CD14-positive monocyte (primary cell): ENCODE results near the gene APOBEC2. TPM values are rescaled to one million over a fixed set of nuclear protein-coding genes. Genes with fewer than 3 reads are reported as not detected.

Experiments
- DNase-seq, 3 donors: peaks; one replicate each; pipeline ENCODE4 v3.0.0-alpha.2; 2011 to 2022
- H2AFZ ChIP-seq: 2 replicates; pipeline ENCODE4 v1.6.0; 2012; ENCODE audit warnings: mild to moderate bottlenecking, low read depth, low read length, inconsistent platforms; ENCODE audit not compliant: insufficient read depth, poor library complexity, severe bottlenecking
- H3K27ac ChIP-seq, 2 donors: 1 replicate in 1 of 2; 2 replicates in 1 of 2; pipeline ENCODE4 v1.5.1; 2012 to 2013; ENCODE audit warnings: low read length in 2 of 2, control low read depth in 1 of 2, inconsistent platforms in 1 of 2, low read depth in 1 of 2, mild to moderate bottlenecking in 1 of 2
- H3K27me3 ChIP-seq, 2 donors: one replicate each; pipeline versions ENCODE4 v1.6.0 to v1.6.1; 2011 to 2013; ENCODE audit warnings: low read length in 2 of 2; ENCODE audit not compliant: control insufficient read depth in 2 of 2, insufficient read depth in 2 of 2
- H3K36me3 ChIP-seq, 2 donors: replicated peaks in 1 of 2; 1 replicate in 1 of 2; 2 replicates in 1 of 2; pipeline versions ENCODE4 v1.5.1 to v1.6.1; 2012 to 2013; ENCODE audit warnings: low read length in 2 of 2, control low read depth in 1 of 2, inconsistent platforms in 1 of 2, mild to moderate bottlenecking in 1 of 2; ENCODE audit not compliant: insufficient read depth in 2 of 2, control insufficient read depth in 1 of 2
- H3K4me1 ChIP-seq, 2 donors: 1 replicate in 1 of 2; 2 replicates in 1 of 2; pipeline versions ENCODE4 v1.5.1 to v1.6.1; 2012 to 2013; ENCODE audit warnings: low read length in 2 of 2, control low read depth in 1 of 2, inconsistent platforms in 1 of 2, mild to moderate bottlenecking in 1 of 2, moderate library complexity in 1 of 2; ENCODE audit not compliant: insufficient read depth in 2 of 2, control insufficient read depth in 1 of 2
- H3K4me2 ChIP-seq: replicated peaks from 2 replicates; pipeline ENCODE3; 2012; ENCODE audit warnings: low read length, moderate library complexity, mild to moderate bottlenecking; ENCODE audit not compliant: poor library complexity, severe bottlenecking; ENCODE audit errors: extremely low read depth
- H3K4me3 ChIP-seq, 3 experiments: fragments of 200-600 bp in 1 of 3; sonication (generic) in 1 of 3; replicated peaks in 1 of 3; 1 replicate in 2 of 3; 2 replicates in 1 of 3; pipeline ENCODE4 v1.5.1; 2011 to 2013; ENCODE audit warnings: low read length in 3 of 3, mild to moderate bottlenecking in 3 of 3, control low read depth in 2 of 3, low read depth in 2 of 3, inconsistent platforms in 1 of 3, moderate library complexity in 1 of 3
- H3K79me2 ChIP-seq: 2 replicates; pipeline ENCODE4 v1.6.0; 2012; ENCODE audit warnings: mild to moderate bottlenecking, control low read depth, inconsistent platforms, low read length, moderate library complexity; ENCODE audit not compliant: insufficient read depth
- H3K9ac ChIP-seq: 2 replicates; pipeline ENCODE4 v1.6.0; 2017; ENCODE audit warnings: low read length, mild to moderate bottlenecking; ENCODE audit not compliant: insufficient read depth, poor library complexity, severe bottlenecking
- H3K9me3 ChIP-seq, 2 donors: replicated peaks in 1 of 2; 1 replicate in 1 of 2; 2 replicates in 1 of 2; pipeline versions ENCODE4 v1.5.1 to v1.6.1; 2012 to 2013; ENCODE audit warnings: low read length in 2 of 2, control low read depth in 1 of 2; ENCODE audit not compliant: control insufficient read depth in 1 of 2, insufficient read depth in 1 of 2
- H4K20me1 ChIP-seq: 2 replicates; pipeline ENCODE4 v1.6.0; 2012; ENCODE audit warnings: mild to moderate bottlenecking, low read length, control low read depth, moderate library complexity; ENCODE audit not compliant: insufficient read depth
- H3K27ac Mint-ChIP-seq, 7 donors: one replicate each; pipeline ENCODE4 v1.8.0; 2020; ENCODE audit warnings: mild to moderate bottlenecking in 7 of 7, mixed read lengths in 7 of 7, moderate library complexity in 6 of 7, inconsistent platforms in 2 of 7
- H3K27me3 Mint-ChIP-seq, 3 donors: one replicate each; pipeline ENCODE4 v1.8.0; 2021 to 2022; ENCODE audit warnings: low read depth in 3 of 3, mild to moderate bottlenecking in 3 of 3, mixed read lengths in 3 of 3, moderate library complexity in 3 of 3, inconsistent platforms in 1 of 3
- H3K36me3 Mint-ChIP-seq, 2 donors: one replicate each; pipeline ENCODE4 v1.8.0; 2020; ENCODE audit warnings: mixed read lengths in 2 of 2, inconsistent platforms in 1 of 2, mild to moderate bottlenecking in 1 of 2
- H3K4me1 Mint-ChIP-seq: one replicate; pipeline ENCODE4 v1.8.0; 2020; ENCODE audit warnings: mild to moderate bottlenecking, mixed read lengths
- H3K4me3 Mint-ChIP-seq, 2 donors: one replicate each; pipeline ENCODE4 v1.8.0; 2020; ENCODE audit warnings: mild to moderate bottlenecking in 2 of 2, mixed read lengths in 2 of 2, moderate library complexity in 1 of 2
- H3K9me3 Mint-ChIP-seq, 7 donors: one replicate each; pipeline ENCODE4 v1.8.0; 2020 to 2022; ENCODE audit warnings: mixed read lengths in 7 of 7, mild to moderate bottlenecking in 6 of 7, moderate library complexity in 6 of 7, inconsistent platforms in 2 of 7
- WGBS: methylation state at CpG from one replicate; pipeline ENCODE4 v1.1.5; 2013; ENCODE audit warnings: missing lambda C conversion rate; ENCODE audit not compliant: insufficient coverage; 5-methylcytosine and 5-hydroxymethylcytosine counted together
- intact Hi-C, 2 donors: fragments of 100-400 bp; cut with micrococcal nuclease; formaldehyde crosslinking; loops; one replicate each; pipeline versions ENCODE4 v1.15.0 to v1.15.1; 2023
- polyA plus RNA-seq, 3 donors: library from polyadenylated mRNA; depleted of rRNA in 1 of 3; unstranded in 2 of 3; stranded (reverse) in 1 of 3; fragments of 300-500 nt in 2 of 3; fragments of >200 nt in 1 of 3; fragmentation: Illumina TruSeq in 2 of 3; gene quantifications; 1 replicate in 2 of 3; 2 replicates in 1 of 3; pipeline ENCODE4 v1.2.3, GENCODE V29; 2012 to 2021
- TF ChIP-seq, protein P1 (sequence below): fragments of 200-600 bp; IDR thresholded peaks from one replicate; pipeline ENCODE4 v1.8.0; 2022; ENCODE audit warnings: antibody characterized with exemption, mild to moderate bottlenecking

Gene APOBEC2
- polyA plus RNA-seq, 3 donors, result 0.14 to 0.42 TPM; not detected in 1

DNA sequence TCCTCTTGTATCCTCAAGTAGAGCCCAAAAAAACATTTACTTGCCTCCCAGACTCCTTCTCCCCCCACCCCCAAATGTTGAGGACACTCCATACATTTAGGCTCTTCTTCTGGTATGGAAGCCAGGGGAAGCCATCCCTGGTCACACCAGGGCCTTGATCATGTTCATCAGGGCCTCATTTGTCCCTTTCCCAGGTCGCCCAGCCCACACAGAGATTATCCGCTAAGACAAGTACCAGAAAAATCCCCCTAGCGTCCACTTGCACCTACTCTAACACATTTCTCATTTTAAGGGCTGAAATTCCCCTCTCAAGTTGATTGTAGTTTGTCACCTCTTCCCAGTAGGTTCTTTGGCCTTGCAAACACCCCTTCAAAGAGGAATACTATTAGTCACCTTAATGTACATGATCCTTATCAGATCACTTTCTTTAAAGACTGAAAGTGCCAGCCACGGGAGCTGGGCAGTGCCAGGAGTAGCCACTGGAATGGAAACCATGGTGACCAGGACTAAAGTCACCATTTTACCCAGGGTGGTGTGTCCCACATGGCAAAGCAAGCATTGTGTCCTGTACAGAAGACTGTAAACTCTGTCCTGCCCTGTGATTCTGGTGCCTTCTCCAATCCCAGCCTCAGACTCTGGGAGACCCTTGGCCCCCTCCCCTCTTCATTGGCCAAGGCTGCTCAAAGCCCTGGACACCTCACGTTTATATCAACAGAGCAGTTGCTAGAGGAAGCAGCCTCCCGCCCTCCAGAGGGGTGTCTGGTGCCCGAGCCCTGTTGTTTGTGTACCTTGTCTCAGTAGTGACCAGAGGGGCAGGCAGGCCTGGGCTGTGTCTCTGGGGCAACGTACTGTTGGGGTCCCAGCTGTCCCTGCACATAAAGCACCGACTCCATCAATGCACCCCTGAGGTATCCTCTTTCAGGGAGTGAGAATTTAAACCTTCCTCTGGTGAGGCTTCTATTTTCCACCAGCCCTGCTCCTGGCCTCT is 5.0 kb upstream of the APOBEC2 start:
- H3K27me3 ChIP-seq, result no peaks in the 10 kb centered on the region
- H3K4me3 ChIP-seq, result no peak overlapping the region
- Mint-ChIP-seq H3K27ac (no peak overlapping the region), H3K9me3 (peaks cover 0 to 2% (median 0%) of the 10 kb centered on the region in 7 donors), H3K4me3 (no peak overlapping the region), H3K4me1 (peaks cover 16% of the 10 kb centered on the region), H3K27me3 (peaks cover 0 to 4% (median 0%) of the 10 kb centered on the region in 3 donors), H3K36me3 (peaks cover 2 to 4% of the 10 kb centered on the region in 2 donors)
- no peak for DNase-seq
- peaks cover 19% of the 10 kb centered on the region in 2 donors for H3K4me1 ChIP-seq
- H2AFZ ChIP-seq, result no peak overlapping the region
- TF ChIP-seq, protein P1, sequence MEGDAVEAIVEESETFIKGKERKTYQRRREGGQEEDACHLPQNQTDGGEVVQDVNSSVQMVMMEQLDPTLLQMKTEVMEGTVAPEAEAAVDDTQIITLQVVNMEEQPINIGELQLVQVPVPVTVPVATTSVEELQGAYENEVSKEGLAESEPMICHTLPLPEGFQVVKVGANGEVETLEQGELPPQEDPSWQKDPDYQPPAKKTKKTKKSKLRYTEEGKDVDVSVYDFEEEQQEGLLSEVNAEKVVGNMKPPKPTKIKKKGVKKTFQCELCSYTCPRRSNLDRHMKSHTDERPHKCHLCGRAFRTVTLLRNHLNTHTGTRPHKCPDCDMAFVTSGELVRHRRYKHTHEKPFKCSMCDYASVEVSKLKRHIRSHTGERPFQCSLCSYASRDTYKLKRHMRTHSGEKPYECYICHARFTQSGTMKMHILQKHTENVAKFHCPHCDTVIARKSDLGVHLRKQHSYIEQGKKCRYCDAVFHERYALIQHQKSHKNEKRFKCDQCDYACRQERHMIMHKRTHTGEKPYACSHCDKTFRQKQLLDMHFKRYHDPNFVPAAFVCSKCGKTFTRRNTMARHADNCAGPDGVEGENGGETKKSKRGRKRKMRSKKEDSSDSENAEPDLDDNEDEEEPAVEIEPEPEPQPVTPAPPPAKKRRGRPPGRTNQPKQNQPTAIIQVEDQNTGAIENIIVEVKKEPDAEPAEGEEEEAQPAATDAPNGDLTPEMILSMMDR, result no peak
- no peaks in the 10 kb centered on the region for H3K36me3 ChIP-seq
- intact Hi-C loops, result no loop called here
- H3K9ac ChIP-seq, result no peak overlapping the region
- WGBS, result 93% methylated on average over 6 of the region's 9 CpGs
- H3K4me2 ChIP-seq, result no peak overlapping the region
- no peak overlapping the region for H3K27ac ChIP-seq
- H4K20me1 ChIP-seq, result no peaks in the 10 kb centered on the region
- H3K9me3 ChIP-seq, result no peaks in the 10 kb centered on the region
- H3K79me2 ChIP-seq, result no peaks in the 10 kb centered on the region

DNA sequence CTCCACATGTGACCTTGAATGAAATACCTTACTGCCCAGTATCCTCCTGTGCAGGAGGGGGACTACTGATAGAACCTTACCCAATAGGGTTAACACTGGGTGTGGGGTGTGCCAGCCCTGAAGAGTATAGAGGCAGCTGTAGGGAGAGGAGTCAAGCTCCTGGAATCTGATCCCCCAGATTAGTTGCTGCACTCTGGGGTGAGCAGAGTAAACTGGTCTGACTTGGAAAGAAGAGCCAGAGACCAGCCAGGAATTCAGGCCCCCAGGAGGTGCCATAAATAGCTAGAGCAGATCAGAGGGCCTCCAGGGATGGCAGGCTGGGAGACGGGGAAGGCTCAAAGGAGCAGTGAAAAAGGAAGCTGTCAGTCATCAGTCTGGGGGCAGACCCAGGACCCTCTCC is 3.5 kb upstream of the APOBEC2 start:
- no peak for DNase-seq
- H3K27me3 ChIP-seq, result no peaks in the 10 kb centered on the region
- Mint-ChIP-seq H3K27ac (peak overlapping the region in 1 of 7 donors; percentile 32), H3K9me3 (peaks cover 0 to 2% (median 0%) of the 10 kb centered on the region in 7 donors), H3K4me3 (no peak overlapping the region), H3K36me3 (peaks cover 2 to 4% of the 10 kb centered on the region in 2 donors), H3K27me3 (peaks cover 0 to 4% (median 4%) of the 10 kb centered on the region in 3 donors), H3K4me1 (peaks cover 16% of the 10 kb centered on the region)
- no peaks in the 10 kb centered on the region for H3K79me2 ChIP-seq
- 71% methylated on average over 1 of the region's 1 CpG for WGBS
- H4K20me1 ChIP-seq, result no peaks in the 10 kb centered on the region
- H3K36me3 ChIP-seq, result no peaks in the 10 kb centered on the region
- TF ChIP-seq, protein P1, result no peak
- H2AFZ ChIP-seq, result no peak overlapping the region
- no peak overlapping the region for H3K4me2 ChIP-seq
- no peaks in the 10 kb centered on the region for H3K9me3 ChIP-seq
- no peak overlapping the region for H3K9ac ChIP-seq
- no peak overlapping the region for H3K27ac ChIP-seq
- H3K4me3 ChIP-seq, result no peak overlapping the region
- peaks cover 19% of the 10 kb centered on the region in 2 donors for H3K4me1 ChIP-seq
- intact Hi-C loops, result no loop called here
